HG03457 (cell line): ENCODE measurements around the gene OR10K1.

Source experiments
- ATAC-seq: cut with Tn5 transposase; IDR thresholded peaks from one replicate; pipeline ENCODE4 v1.9.1; 2021; ENCODE audit warnings: moderate number of reproducible peaks; ENCODE audit not compliant: unreplicated experiment

The OR10K1 gene

GRCh38 chr1:158516966-158517365, 55.3 kb downstream of the OR10K1 start:
- ATAC-seq: no peak
